OCI-LY7 (cell line): ENCODE measurements around the gene SLC4A1AP. TPM values are rescaled to one million over a fixed set of nuclear protein-coding genes. Genes with fewer than 3 reads are reported as not detected.

Experiments used
- BruUV-seq: library from RNA; stranded (reverse); fragments of 400-500 nt; replicated peaks from 2 replicates; lab custom pipeline; 2021; lab: Mats Ljungman, UMichigan
- CTCF ChIA-PET: fragments of 300-600 bp; sonication (Branson Sonifier 250); formaldehyde crosslinking; loops from one replicate; lab custom pipeline; 2022; ENCODE audit warnings: antibody characterized with exemption; ENCODE audit not compliant: unreplicated experiment; lab: Charles Lee
- POLR2A ChIA-PET: fragments of 300-600 bp; sonication (Branson Sonifier 250); formaldehyde crosslinking; loops from one replicate; lab custom pipeline; 2022; ENCODE audit warnings: antibody characterized with exemption; lab: Charles Lee
- DNase-seq: peaks from one replicate; pipeline ENCODE4 v3.0.0-alpha.2; 2015; ENCODE audit warnings: low spot score
- H2AFZ ChIP-seq: fragments of 200-600 bp; sonication (generic), shearing (Covaris generic); 2 replicates; pipeline ENCODE4 v1.6.1; 2014; ENCODE audit warnings: mild to moderate bottlenecking, antibody characterized with exemption, low read length, moderate library complexity
- H3K27ac ChIP-seq: fragments of 200-600 bp; sonication (generic); 2 replicates; pipeline ENCODE4 v1.5.1; 2014; ENCODE audit warnings: mixed run types, low read depth, mild to moderate bottlenecking, moderate library complexity, low read length, inconsistent platforms; ENCODE audit not compliant: poor library complexity, severe bottlenecking
- H3K36me3 ChIP-seq: fragments of 200-600 bp; sonication (generic); 2 replicates; pipeline ENCODE4 v1.6.1; 2014; ENCODE audit warnings: mild to moderate bottlenecking, antibody characterized with exemption, low read length, moderate library complexity, mixed read lengths; ENCODE audit not compliant: insufficient read depth
- H3K4me1 ChIP-seq: fragments of 200-600 bp; sonication (generic); 2 replicates; pipeline ENCODE4 v1.5.1; 2014; ENCODE audit warnings: mild to moderate bottlenecking, low read length; ENCODE audit not compliant: insufficient read depth, poor library complexity, severe bottlenecking
- H3K4me2 ChIP-seq: fragments of 200-600 bp; sonication (generic); 2 replicates; pipeline ENCODE4 v1.6.1; 2014; ENCODE audit warnings: mild to moderate bottlenecking, low read length
- H3K4me3 ChIP-seq: fragments of 200-600 bp; sonication (generic); 2 replicates; pipeline ENCODE4 v1.5.1; 2014; ENCODE audit warnings: mild to moderate bottlenecking, low read depth, low read length; ENCODE audit not compliant: poor library complexity, severe bottlenecking
- H3K79me2 ChIP-seq: fragments of 200-600 bp; sonication (generic); 2 replicates; pipeline ENCODE4 v1.6.1; 2016; ENCODE audit warnings: low read depth, mild to moderate bottlenecking, low read length, moderate library complexity, mixed read lengths; ENCODE audit not compliant: insufficient read depth
- H3K9me2 ChIP-seq: fragments of 200-600 bp; sonication (generic); 2 replicates; pipeline ENCODE4 v1.6.1; 2016; ENCODE audit warnings: mild to moderate bottlenecking, low read length, mixed read lengths; ENCODE audit not compliant: insufficient read depth
- H3K9me3 ChIP-seq: fragments of 200-600 bp; sonication (generic); 2 replicates; pipeline ENCODE4 v1.6.1; 2014; ENCODE audit warnings: mild to moderate bottlenecking, mixed run types, low read length, mixed read lengths
- H4K20me1 ChIP-seq: fragments of 200-600 bp; sonication (generic); 2 replicates; pipeline ENCODE4 v1.6.1; 2014; ENCODE audit warnings: mild to moderate bottlenecking, antibody characterized with exemption, low read length, moderate library complexity, mixed read lengths; ENCODE audit not compliant: insufficient read depth
- EZH2phosphoT487 ChIP-seq: fragments of 200-600 bp; sonication (generic); IDR thresholded peaks from 2 replicates; pipeline ENCODE4 v1.6.1; 2018; ENCODE audit warnings: low read depth, borderline replicate concordance, mild to moderate bottlenecking, mixed run types, antibody characterized with exemption, low read length, moderate library complexity, mixed read lengths
- intact Hi-C: fragments of 100-400 bp; cut with micrococcal nuclease; formaldehyde crosslinking; loops from one replicate; pipeline ENCODE4 v1.10.0; 2022; ENCODE audit not compliant: unreplicated experiment
- total RNA-seq, 2 experiments: library from RNA; depleted of rRNA in 1 of 2; stranded (reverse); fragments of >200 nt in 1 of 2; shearing (Covaris generic) in 1 of 2; gene quantifications; 2 replicates each; pipeline ENCODE4 v1.2.3, GENCODE V29; 2014 to 2022
- TF ChIP-seq, protein P1 (sequence below): fragments of 200-600 bp; sonication (generic); conservative IDR thresholded peaks from 2 replicates; pipeline ENCODE4 v1.5.1; 2014; ENCODE audit warnings: mild to moderate bottlenecking, antibody characterized with exemption, low read length, moderate library complexity, mixed read lengths

SLC4A1AP gene
- total RNA-seq, 2 experiments from 2014 or later: 26.2 to 27.9 TPM

DNA sequence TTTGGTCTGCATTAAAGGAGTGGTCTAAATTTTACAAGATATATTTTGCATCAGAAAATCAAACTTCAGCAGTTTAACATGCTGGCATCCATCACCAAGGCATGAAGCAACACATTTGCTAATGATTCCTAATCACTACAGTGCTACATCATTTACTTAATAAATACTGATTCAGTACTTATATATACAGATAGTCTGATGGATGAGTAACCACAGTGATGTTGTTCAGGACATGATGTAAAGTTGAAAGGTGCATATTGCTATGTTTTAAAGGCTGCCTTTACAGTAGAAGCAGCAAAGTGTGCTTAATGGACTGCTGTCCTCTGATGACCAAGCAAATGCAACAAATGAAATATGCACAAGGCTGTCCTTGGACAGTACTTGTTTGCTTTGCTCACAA is 11.3 kb upstream of the SLC4A1AP start:
- no peak overlapping the region for H2AFZ ChIP-seq
- no peak for TF ChIP-seq EZH2phosphoT487
- TF ChIP-seq, protein P1, sequence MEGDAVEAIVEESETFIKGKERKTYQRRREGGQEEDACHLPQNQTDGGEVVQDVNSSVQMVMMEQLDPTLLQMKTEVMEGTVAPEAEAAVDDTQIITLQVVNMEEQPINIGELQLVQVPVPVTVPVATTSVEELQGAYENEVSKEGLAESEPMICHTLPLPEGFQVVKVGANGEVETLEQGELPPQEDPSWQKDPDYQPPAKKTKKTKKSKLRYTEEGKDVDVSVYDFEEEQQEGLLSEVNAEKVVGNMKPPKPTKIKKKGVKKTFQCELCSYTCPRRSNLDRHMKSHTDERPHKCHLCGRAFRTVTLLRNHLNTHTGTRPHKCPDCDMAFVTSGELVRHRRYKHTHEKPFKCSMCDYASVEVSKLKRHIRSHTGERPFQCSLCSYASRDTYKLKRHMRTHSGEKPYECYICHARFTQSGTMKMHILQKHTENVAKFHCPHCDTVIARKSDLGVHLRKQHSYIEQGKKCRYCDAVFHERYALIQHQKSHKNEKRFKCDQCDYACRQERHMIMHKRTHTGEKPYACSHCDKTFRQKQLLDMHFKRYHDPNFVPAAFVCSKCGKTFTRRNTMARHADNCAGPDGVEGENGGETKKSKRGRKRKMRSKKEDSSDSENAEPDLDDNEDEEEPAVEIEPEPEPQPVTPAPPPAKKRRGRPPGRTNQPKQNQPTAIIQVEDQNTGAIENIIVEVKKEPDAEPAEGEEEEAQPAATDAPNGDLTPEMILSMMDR: no peak
- no peaks in the 10 kb centered on the region for H3K9me3 ChIP-seq
- no peak for DNase-seq
- H3K36me3 ChIP-seq: peaks cover 97% of the 10 kb centered on the region
- POLR2A ChIA-PET: no interaction called here
- no peak overlapping the region for H3K4me2 ChIP-seq
- peaks cover 7% of the 10 kb centered on the region for H3K4me1 ChIP-seq
- H3K79me2 ChIP-seq: no peaks in the 10 kb centered on the region
- H3K4me3 ChIP-seq: no peak overlapping the region
- intact Hi-C loops: no loop called here
- no peak overlapping the region for H3K27ac ChIP-seq
- no TSS peak for BruUV-seq
- no peaks in the 10 kb centered on the region for H4K20me1 ChIP-seq
- H3K9me2 ChIP-seq: no peaks in the 10 kb centered on the region
- CTCF ChIA-PET: no interaction called here

DNA sequence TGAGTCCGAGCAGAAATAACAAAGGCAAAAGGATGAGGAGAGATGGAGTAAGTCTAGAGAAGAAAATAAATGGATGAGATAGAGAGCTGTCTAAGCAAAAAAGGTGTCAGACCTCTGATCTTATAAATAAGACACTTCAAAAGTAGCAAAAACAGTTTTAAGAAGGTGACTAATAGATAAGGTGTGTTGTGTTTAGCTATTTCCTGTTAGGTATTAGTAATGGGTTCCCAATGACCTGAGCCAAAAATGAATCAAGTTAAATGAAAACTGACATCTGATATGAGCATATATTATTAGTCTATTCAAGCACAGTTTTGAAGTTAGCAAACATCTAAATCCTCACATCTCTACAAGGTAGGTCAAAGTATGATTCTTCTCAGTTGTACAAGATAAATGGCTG is 10.9 kb upstream of the SLC4A1AP start:
- H4K20me1 ChIP-seq: no peaks in the 10 kb centered on the region
- TF ChIP-seq, protein P1: no peak
- TF ChIP-seq EZH2phosphoT487: no peak
- H3K4me1 ChIP-seq: peaks cover 7% of the 10 kb centered on the region
- no peak overlapping the region for H3K4me2 ChIP-seq
- no peaks in the 10 kb centered on the region for H3K79me2 ChIP-seq
- ChIA-PET POLR2A (no interaction called here), CTCF (no interaction called here)
- intact Hi-C loops: no loop called here
- no peak for DNase-seq
- H2AFZ ChIP-seq: no peak overlapping the region
- no peak overlapping the region for H3K4me3 ChIP-seq
- no TSS peak for BruUV-seq
- H3K27ac ChIP-seq: no peak overlapping the region
- peaks cover 97% of the 10 kb centered on the region for H3K36me3 ChIP-seq
- no peaks in the 10 kb centered on the region for H3K9me2 ChIP-seq
- no peaks in the 10 kb centered on the region for H3K9me3 ChIP-seq

DNA sequence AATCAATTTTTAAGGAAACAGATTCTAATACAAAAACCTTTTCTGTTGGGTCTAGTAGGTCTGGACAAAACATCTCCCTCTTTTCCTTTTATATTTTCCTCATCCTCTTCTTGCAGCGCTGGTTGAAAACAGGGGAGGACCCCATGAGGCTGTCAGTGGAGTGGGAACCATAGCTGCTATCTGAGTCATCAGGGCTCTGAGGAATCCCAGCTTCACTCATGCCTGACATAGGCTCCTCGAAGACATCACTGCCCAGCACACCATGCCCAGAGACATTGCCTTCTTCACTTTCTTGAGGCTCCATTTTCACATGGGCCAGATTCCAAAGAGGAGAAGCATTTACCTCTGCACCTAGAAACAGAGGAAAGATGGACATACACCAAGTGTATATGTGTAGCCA is 10.3 kb upstream of the SLC4A1AP start:
- Histone ChIP-seq H3K36me3 (peaks cover 93% of the 10 kb centered on the region), H3K4me2 (no peak overlapping the region), H3K27ac (no peak overlapping the region), H2AFZ (no peak overlapping the region), H4K20me1 (no peaks in the 10 kb centered on the region), H3K79me2 (no peaks in the 10 kb centered on the region), H3K9me2 (no peaks in the 10 kb centered on the region), H3K4me3 (no peak overlapping the region), H3K4me1 (peaks cover 7% of the 10 kb centered on the region), H3K9me3 (no peaks in the 10 kb centered on the region)
- intact Hi-C loops: no loop called here
- POLR2A ChIA-PET: interaction anchor here (0.7 kb wide), 1 partner anchor 1190 kb away, joined by 3 read pairs; no protein-coding TSS in a partner anchor
- BruUV-seq: no TSS peak
- TF ChIP-seq, protein P1: no peak
- no peak for TF ChIP-seq EZH2phosphoT487
- no peak for DNase-seq
- CTCF ChIA-PET: no interaction called here
